Gastroesophageal sphincter (tissue), 4 donors: Measurements from ENCODE around the gene CBLB. TPM values are rescaled to one million over a fixed set of nuclear protein-coding genes. Genes with fewer than 3 reads are reported as not detected.

Source experiments
- ATAC-seq: fragments of 150-250 bp; one replicate; pipeline ENCODE4 v1.9.1; 2016; ENCODE audit warnings: mild to moderate bottlenecking, moderate library complexity
- H3K27ac ChIP-seq, 4 donors: fragments of 200-600 bp; sonication (generic) in 3 of 4; 1 replicate in 3 of 4; 2 replicates in 1 of 4; pipeline ENCODE4 v1.5.1; 2016 to 2019
- H3K27me3 ChIP-seq: fragments of 200-600 bp; sonication (generic); one replicate; pipeline ENCODE4 v1.5.1; 2019
- H3K36me3 ChIP-seq, 2 donors: fragments of 200-600 bp; sonication (generic); one replicate each; pipeline ENCODE4 v1.5.1; 2019; ENCODE audit warnings: control low read depth in 1 of 2
- H3K4me1 ChIP-seq, 3 donors: fragments of 200-600 bp; sonication (generic); 1 replicate in 2 of 3; 2 replicates in 1 of 3; pipeline ENCODE4 v1.5.1; 2016 to 2019; ENCODE audit warnings: control low read depth in 2 of 3
- H3K4me3 ChIP-seq, 2 donors: fragments of 200-600 bp; sonication (generic); one replicate each; pipeline ENCODE4 v1.5.1; 2019; ENCODE audit warnings: mild to moderate bottlenecking in 1 of 2, moderate library complexity in 1 of 2
- H3K9me3 ChIP-seq, 3 donors: fragments of 200-600 bp; sonication (generic); one replicate each; pipeline ENCODE4 v1.5.1; 2017 to 2019; ENCODE audit warnings: control low read depth in 2 of 3
- EP300 ChIP-seq: sonication (generic); formaldehyde crosslinking; IDR thresholded peaks from one replicate; pipeline ENCODE4 v1.6.1; 2017; ENCODE audit warnings: antibody characterized with exemption, mild to moderate bottlenecking
- POLR2A ChIP-seq, 2 donors: fragments of 450-650 bp; IDR thresholded peaks; one replicate each; pipeline ENCODE4 v1.6.1; 2017; ENCODE audit warnings: antibody characterized with exemption in 2 of 2, mild to moderate bottlenecking in 2 of 2, moderate library complexity in 1 of 2
- POLR2AphosphoS5 ChIP-seq: sonication (generic); formaldehyde crosslinking; IDR thresholded peaks from one replicate; pipeline ENCODE4 v1.6.1; 2017; ENCODE audit warnings: antibody characterized with exemption
- whole genome bisulfite sequencing, 2 donors: methylation state at CpG; one replicate each; pipeline ENCODE4 v1.1.5; 2018; ENCODE audit warnings: low coverage in 1 of 2; 5-methylcytosine and 5-hydroxymethylcytosine counted together
- total RNA-seq, 4 donors: library from RNA; depleted of rRNA; stranded (reverse); fragments of >200 nt; gene quantifications; one replicate each; pipeline ENCODE4 v1.1.0, GENCODE V29; 2016
- TF ChIP-seq, protein P1 (sequence below), 4 experiments: fragments of 200-600 bp in 2 of 4; fragments of 450-650 bp in 2 of 4; sonication (generic) in 1 of 4; IDR thresholded peaks; one replicate each; pipeline ENCODE4 v1.5.1; 2017 to 2019; ENCODE audit warnings: antibody characterized with exemption in 4 of 4, mild to moderate bottlenecking in 2 of 4, moderate library complexity in 2 of 4

Gene CBLB
- total RNA-seq, 4 donors from 2014 or later, result 27.4 to 59.4 (median 40.4) TPM

DNA sequence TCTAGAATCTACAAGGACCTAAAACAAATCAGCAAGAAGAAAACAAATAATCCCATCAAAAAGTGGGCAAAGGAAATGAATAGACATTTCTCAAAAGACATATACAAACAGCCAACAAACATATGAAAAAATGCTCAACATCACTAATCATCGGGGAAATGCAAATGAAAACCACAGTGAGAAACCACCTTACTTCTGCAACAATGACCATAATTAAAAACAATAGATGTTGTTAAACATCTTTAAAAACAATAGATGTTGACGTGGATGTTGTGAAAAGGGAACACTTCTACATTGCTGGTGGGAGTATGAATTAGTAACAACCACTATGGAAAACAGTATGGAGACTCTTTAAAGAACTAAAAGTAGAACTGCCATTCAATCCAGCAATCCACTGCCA lies 96.2 kb downstream of the CBLB start:
- no peak overlapping the region for H3K27ac ChIP-seq
- no peaks in the 10 kb centered on the region for H3K27me3 ChIP-seq
- 97 to 100% methylated on average over 1 to 2 of the region's 2 CpGs for WGBS, 2 donors
- H3K9me3 ChIP-seq, result no peaks in the 10 kb centered on the region
- H3K4me3 ChIP-seq, result no peak overlapping the region
- no peak for TF ChIP-seq POLR2A (IDR thresholded peaks at IDR 0.05)
- TF ChIP-seq, protein P1, sequence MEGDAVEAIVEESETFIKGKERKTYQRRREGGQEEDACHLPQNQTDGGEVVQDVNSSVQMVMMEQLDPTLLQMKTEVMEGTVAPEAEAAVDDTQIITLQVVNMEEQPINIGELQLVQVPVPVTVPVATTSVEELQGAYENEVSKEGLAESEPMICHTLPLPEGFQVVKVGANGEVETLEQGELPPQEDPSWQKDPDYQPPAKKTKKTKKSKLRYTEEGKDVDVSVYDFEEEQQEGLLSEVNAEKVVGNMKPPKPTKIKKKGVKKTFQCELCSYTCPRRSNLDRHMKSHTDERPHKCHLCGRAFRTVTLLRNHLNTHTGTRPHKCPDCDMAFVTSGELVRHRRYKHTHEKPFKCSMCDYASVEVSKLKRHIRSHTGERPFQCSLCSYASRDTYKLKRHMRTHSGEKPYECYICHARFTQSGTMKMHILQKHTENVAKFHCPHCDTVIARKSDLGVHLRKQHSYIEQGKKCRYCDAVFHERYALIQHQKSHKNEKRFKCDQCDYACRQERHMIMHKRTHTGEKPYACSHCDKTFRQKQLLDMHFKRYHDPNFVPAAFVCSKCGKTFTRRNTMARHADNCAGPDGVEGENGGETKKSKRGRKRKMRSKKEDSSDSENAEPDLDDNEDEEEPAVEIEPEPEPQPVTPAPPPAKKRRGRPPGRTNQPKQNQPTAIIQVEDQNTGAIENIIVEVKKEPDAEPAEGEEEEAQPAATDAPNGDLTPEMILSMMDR (IDR thresholded peaks at IDR 0.05), result no peak
- no peak for TF ChIP-seq POLR2AphosphoS5
- no peak for TF ChIP-seq EP300
- ATAC-seq, result no peak
- peaks cover 0 to 12% (median 0%) of the 10 kb centered on the region in 3 donors for H3K4me1 ChIP-seq
- H3K36me3 ChIP-seq, result no peaks in the 10 kb centered on the region

DNA sequence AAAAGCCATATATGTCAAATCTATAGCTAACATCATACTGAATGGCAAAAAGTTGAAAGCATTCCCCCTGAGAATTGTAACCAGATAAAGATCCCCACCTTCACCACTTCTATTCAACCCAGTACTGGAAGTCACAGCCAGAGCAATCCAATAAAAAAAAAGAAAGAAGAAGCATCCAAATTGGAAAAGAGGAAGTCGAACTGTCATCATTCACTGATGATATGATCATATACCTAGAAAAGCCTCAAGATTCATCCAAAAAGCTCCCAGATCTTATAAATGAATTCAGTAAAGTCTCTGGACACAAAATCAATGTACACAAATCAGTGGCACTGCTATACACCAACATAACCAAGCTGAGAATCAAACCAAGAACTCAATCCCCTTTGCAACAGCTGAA lies 97.4 kb downstream of the CBLB start:
- no peak for ATAC-seq
- Histone ChIP-seq H3K27ac (no peak overlapping the region), H3K36me3 (no peaks in the 10 kb centered on the region), H3K4me3 (no peak overlapping the region), H3K9me3 (no peaks in the 10 kb centered on the region), H3K4me1 (peaks cover 0 to 13% (median 0%) of the 10 kb centered on the region in 3 donors), H3K27me3 (no peaks in the 10 kb centered on the region)
- TF ChIP-seq POLR2AphosphoS5 (no peak), EP300 (no peak), POLR2A (IDR thresholded peaks at IDR 0.05) (no peak)
- TF ChIP-seq, protein P1 (IDR thresholded peaks at IDR 0.05), result no peak
- 100% methylated on average over 1 of the region's 1 CpG; no CpG with 5 or more reads in 1 of the 2 donors for WGBS, 2 donors

DNA sequence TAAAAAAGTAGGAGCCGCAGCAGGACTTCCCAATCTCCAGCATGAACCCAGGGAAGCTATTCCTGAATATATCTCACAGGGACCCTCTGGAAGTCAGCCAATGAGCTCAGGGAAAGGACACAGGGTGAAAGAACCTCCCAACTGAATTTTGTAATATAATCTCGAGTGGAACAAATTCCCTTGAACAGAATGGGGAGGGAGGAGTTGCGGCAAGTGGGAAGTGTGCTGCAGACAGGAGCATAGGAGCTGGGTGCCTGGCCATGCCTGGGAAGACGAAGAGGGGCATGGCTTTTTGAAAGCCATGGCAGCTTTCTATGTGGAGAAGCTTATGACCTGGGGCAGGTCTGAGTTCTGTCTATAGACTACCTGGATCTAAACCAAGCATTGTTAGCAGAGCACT lies 98.4 kb downstream of the CBLB start:
- Histone ChIP-seq H3K36me3 (no peaks in the 10 kb centered on the region), H3K27me3 (no peaks in the 10 kb centered on the region), H3K27ac (no peak overlapping the region), H3K9me3 (no peaks in the 10 kb centered on the region), H3K4me3 (no peak overlapping the region), H3K4me1 (peaks cover 0 to 13% (median 0%) of the 10 kb centered on the region in 3 donors)
- 92 to 98% methylated on average over 4 of the region's 4 CpGs for WGBS, 2 donors
- ATAC-seq, result no peak
- TF ChIP-seq, protein P1 (IDR thresholded peaks at IDR 0.05), result no peak
- TF ChIP-seq POLR2AphosphoS5, result no peak
- no peak for TF ChIP-seq EP300

DNA sequence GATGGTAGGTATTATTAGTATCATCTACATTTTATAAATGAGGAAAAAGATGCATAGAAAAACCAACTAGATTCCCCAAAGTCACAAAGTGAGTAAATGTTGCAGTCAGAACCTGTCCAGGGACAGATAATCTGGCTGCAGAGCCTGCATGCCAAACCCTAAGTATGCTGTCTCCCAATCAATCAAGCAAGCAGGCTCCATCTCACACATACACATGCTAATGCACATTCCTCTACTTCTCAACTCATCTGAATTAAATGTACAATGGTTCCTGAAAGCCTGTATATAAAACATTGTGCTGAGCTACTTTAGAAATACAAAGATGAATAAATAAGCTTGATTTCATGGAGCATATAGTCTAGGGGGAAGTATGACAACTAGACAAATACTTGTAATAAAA lies 101.0 kb downstream of the CBLB start:
- no peaks in the 10 kb centered on the region for H3K27me3 ChIP-seq
- H3K36me3 ChIP-seq, result peaks cover 0 to 4% of the 10 kb centered on the region in 2 donors
- ATAC-seq, result no peak
- H3K4me1 ChIP-seq, result peaks cover 0 to 9% (median 0%) of the 10 kb centered on the region in 3 donors
- TF ChIP-seq, protein P1 (IDR thresholded peaks at IDR 0.05), result no peak
- TF ChIP-seq EP300, result no peak
- no peak for TF ChIP-seq POLR2A (IDR thresholded peaks at IDR 0.05)
- no peak for TF ChIP-seq POLR2AphosphoS5
- H3K9me3 ChIP-seq, result peaks cover 0 to 1% (median 0%) of the 10 kb centered on the region in 3 donors
- no peak overlapping the region for H3K4me3 ChIP-seq
- H3K27ac ChIP-seq, result no peak overlapping the region

DNA sequence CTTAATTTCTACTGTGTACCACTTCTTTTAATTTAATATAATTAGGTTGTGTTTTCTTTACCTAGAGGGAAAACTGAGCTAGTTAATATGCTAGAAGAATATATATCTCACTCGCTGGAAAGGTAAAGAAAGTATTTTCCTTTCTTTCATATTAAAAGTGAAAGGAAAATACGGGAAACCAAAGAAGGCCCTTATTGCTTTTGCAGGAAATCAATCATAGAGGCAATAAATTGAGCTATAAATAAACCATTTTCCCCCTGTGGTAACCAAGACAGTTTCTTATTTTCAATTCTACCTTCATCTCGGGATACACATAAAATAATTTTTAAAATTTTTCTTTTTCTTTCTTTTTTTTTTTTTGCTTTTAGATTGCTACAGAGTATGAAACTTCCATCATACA lies 101.6 kb downstream of the CBLB start:
- Histone ChIP-seq H3K4me1 (peaks cover 0 to 9% (median 0%) of the 10 kb centered on the region in 3 donors), H3K27me3 (no peaks in the 10 kb centered on the region), H3K27ac (no peak overlapping the region), H3K9me3 (peaks cover 0 to 7% (median 0%) of the 10 kb centered on the region in 3 donors), H3K36me3 (peaks cover 0 to 10% of the 10 kb centered on the region in 2 donors), H3K4me3 (no peak overlapping the region)
- TF ChIP-seq EP300, result no peak
- TF ChIP-seq, protein P1 (IDR thresholded peaks at IDR 0.05), result no peak
- no peak for TF ChIP-seq POLR2A (IDR thresholded peaks at IDR 0.05)
- ATAC-seq, result no peak
- 70 to 87% methylated on average over 3 of the region's 3 CpGs for WGBS, 2 donors
